SU-DHL-6 (cell line): ENCODE results near the gene KLHL22.

Source experiments
- EZH2phosphoT487 ChIP-seq: fragments of 200-600 bp; sonication (generic), shearing (Covaris generic); conservative IDR thresholded peaks from 2 replicates; pipeline ENCODE4 v1.6.1; 2018; ENCODE audit warnings: mild to moderate bottlenecking, antibody characterized with exemption, low read length, moderate library complexity, mixed read lengths
- TF ChIP-seq, protein P1 (sequence below): fragments of 200-600 bp; sonication (generic); IDR thresholded peaks from one replicate; pipeline ENCODE4 v1.5.1; 2017; ENCODE audit warnings: antibody characterized with exemption, mild to moderate bottlenecking, low read length, moderate library complexity; ENCODE audit not compliant: insufficient read depth, poor library complexity, severe bottlenecking

DNA sequence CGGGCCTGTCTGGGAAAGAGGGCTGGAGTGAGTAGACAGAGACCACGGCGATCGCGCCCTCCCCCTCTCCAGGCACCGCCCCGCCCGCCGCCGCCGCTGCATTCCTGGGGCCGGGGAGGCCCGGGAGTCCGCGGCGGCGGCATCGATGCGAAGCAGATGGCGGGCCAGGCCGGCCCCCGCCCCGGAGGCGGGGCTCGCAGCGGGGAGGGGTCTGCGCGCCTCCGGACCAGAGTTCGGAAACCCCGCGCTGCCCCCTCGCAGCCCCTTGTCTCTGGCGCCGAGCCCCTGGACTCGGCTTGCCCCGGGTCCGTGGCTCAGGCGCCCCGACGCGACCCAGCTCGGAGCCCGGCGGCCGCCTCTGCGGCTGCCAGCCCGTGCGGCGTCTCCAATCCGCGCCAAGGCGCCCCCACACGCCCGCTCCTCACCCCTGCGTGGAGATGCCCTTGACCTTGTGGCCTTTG lies 59.3 kb downstream of the KLHL22 start:
- TF ChIP-seq, protein P1, sequence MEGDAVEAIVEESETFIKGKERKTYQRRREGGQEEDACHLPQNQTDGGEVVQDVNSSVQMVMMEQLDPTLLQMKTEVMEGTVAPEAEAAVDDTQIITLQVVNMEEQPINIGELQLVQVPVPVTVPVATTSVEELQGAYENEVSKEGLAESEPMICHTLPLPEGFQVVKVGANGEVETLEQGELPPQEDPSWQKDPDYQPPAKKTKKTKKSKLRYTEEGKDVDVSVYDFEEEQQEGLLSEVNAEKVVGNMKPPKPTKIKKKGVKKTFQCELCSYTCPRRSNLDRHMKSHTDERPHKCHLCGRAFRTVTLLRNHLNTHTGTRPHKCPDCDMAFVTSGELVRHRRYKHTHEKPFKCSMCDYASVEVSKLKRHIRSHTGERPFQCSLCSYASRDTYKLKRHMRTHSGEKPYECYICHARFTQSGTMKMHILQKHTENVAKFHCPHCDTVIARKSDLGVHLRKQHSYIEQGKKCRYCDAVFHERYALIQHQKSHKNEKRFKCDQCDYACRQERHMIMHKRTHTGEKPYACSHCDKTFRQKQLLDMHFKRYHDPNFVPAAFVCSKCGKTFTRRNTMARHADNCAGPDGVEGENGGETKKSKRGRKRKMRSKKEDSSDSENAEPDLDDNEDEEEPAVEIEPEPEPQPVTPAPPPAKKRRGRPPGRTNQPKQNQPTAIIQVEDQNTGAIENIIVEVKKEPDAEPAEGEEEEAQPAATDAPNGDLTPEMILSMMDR, result no peak
- TF ChIP-seq EZH2phosphoT487, result no peak
